Neural crest cell (in vitro differentiated cells): ENCODE measurements around the gene GCNT4. TPM values are rescaled to one million over a fixed set of nuclear protein-coding genes. Genes with fewer than 3 reads are reported as not detected.

Experiments
- DNase-seq: peaks from one replicate; pipeline ENCODE4 v3.0.0; 2021; ENCODE audit warnings: low read depth, mixed read lengths, low spot score
- H3K27ac Mint-ChIP-seq: one replicate; pipeline ENCODE4 v1.8.0; 2021; ENCODE audit warnings: mild to moderate bottlenecking, mixed read lengths; ENCODE audit not compliant: unreplicated experiment
- H3K27me3 Mint-ChIP-seq: 2 replicates; pipeline ENCODE4 v1.8.0; 2021; ENCODE audit warnings: low read depth, mild to moderate bottlenecking, mixed read lengths
- H3K36me3 Mint-ChIP-seq: 2 replicates; pipeline ENCODE4 v1.8.0; 2021; ENCODE audit warnings: low read depth, mild to moderate bottlenecking, mixed read lengths
- H3K4me1 Mint-ChIP-seq: 2 replicates; pipeline ENCODE4 v1.8.0; 2021; ENCODE audit warnings: mixed read lengths
- H3K4me3 Mint-ChIP-seq: one replicate; pipeline ENCODE4 v1.8.0; 2021; ENCODE audit warnings: mild to moderate bottlenecking, mixed read lengths
- H3K9me3 Mint-ChIP-seq: 2 replicates; pipeline ENCODE4 v1.8.0; 2021; ENCODE audit warnings: mixed read lengths
- total RNA-seq: library from RNA; stranded (reverse); gene quantifications from 2 replicates; pipeline ENCODE4 v1.2.1, GENCODE V29; 2021
- TF ChIP-seq, protein P1 (sequence below): fragments of 200-600 bp; sonication (generic); conservative IDR thresholded peaks from 2 replicates; pipeline ENCODE4 v1.5.0; 2021; ENCODE audit warnings: antibody characterized with exemption, mild to moderate bottlenecking

GCNT4 gene
- total RNA-seq, 1 donor from 2014 or later, result 0.56 TPM

DNA sequence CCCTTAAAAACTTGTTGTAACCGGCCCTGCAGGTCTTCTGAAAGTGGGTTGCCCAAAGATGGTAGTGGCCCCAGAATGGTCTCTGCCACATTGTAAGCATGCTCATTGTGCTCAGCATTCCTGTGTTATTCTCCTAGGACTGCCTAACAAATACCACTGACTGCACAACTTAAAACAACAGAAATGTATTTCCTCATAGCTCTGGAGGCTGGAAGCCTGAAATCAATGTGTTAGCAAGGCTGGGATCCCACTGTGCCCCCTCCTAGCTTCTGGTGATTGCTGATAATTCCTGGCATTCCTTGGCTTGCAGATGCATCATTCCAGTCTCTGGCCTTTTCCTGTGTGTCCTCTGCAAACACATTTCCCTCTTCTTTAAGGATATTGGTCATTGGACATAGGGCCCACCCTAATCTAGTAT lies 3.4 kb upstream of the GCNT4 start:
- no peak overlapping the region for H3K27ac Mint-ChIP-seq
- no peak for DNase-seq
- H3K4me3 Mint-ChIP-seq, result peak overlapping the region; percentile 90
- H3K9me3 Mint-ChIP-seq, result no peaks in the 10 kb centered on the region
- peaks cover 25% of the 10 kb centered on the region for H3K4me1 Mint-ChIP-seq
- TF ChIP-seq, protein P1, sequence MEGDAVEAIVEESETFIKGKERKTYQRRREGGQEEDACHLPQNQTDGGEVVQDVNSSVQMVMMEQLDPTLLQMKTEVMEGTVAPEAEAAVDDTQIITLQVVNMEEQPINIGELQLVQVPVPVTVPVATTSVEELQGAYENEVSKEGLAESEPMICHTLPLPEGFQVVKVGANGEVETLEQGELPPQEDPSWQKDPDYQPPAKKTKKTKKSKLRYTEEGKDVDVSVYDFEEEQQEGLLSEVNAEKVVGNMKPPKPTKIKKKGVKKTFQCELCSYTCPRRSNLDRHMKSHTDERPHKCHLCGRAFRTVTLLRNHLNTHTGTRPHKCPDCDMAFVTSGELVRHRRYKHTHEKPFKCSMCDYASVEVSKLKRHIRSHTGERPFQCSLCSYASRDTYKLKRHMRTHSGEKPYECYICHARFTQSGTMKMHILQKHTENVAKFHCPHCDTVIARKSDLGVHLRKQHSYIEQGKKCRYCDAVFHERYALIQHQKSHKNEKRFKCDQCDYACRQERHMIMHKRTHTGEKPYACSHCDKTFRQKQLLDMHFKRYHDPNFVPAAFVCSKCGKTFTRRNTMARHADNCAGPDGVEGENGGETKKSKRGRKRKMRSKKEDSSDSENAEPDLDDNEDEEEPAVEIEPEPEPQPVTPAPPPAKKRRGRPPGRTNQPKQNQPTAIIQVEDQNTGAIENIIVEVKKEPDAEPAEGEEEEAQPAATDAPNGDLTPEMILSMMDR, result no peak
- peaks cover 48% of the 10 kb centered on the region for H3K27me3 Mint-ChIP-seq
- no peaks in the 10 kb centered on the region for H3K36me3 Mint-ChIP-seq

DNA sequence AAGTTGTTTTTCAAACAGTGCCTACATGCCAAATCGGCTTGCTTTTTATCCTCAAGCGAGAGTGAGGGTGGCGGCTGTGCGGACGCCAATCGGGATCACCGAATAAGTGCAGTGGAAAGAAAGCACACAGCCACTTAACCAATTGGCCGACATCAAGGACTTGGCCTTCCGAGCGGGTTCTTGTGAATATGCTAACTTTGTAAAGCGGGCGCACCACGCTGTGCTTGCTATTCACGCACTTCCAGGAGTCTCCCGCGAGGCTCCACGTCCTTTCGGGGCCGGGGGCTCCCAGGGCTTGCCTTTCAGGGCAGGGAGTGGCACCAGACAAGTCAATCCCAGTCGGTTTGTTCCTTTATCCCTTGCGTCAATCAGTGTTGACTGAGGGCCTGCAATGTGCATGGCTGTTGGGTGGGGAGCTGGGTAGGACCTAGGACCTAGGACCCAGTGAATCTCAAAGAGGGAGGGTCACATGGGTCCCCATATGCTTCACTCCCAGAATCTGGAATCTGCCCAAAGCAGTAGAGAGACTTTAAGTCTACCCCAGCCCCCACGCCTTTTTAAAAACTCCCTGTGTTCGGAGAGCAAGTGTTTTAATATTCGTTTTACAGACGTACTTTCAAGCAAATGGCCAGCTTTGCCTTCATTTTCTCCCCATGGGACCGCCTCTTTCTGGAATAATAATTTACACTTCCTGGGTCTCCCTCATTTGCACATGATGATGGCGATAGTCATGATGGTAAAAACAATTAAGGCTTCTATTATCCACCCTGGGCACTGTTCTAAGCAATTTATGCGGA lies 2.0 kb upstream of the GCNT4 start:
- H3K27ac Mint-ChIP-seq, result no peak overlapping the region
- peak; percentile 25 for DNase-seq
- peaks cover 32% of the 10 kb centered on the region for H3K4me1 Mint-ChIP-seq

DNA sequence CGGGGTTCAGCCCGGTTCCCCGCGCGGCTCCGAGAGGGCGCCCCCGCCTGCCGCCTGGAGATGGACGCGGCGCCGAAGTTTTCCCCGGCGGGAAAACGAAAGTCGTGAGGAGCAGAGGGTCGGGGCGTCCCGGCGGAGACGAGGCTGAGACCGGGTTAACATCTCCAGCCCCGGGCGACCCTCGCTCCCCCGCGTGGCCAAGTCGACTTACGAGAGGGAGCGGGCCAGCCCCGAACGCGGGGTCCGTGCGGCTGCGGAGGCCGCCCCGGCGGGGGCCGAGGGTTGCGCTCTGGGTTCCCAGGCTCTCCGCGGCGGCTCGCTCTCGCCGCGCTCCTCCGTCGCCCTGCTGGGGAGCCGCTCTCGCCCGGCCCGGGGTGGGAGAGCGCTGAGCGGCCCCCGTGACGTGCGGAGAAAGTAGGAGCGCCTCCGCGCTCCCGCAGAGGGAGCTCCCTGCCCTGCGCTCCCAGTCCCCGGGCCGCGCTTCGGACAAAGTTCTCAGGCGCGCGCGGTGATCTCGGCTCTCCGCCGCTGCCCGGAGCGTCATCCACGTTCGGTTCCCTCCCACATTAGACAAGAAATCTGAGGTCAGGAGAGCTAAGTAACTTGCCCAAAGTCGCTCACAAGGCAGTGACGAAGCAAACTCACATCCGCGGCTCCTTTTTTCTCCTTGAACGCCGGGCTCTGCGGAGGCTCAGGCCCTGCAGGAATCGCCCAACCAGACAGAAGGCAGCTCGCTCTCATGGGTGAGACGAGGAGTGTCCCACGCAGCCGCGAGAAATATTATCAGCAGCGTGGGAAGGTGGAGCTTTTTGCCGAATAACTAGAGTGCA lies 1.2 kb upstream of the GCNT4 start:
- TF ChIP-seq, protein P1, result peak; percentile 36
- H3K36me3 Mint-ChIP-seq, result no peaks in the 10 kb centered on the region
- peaks cover 45% of the 10 kb centered on the region for H3K27me3 Mint-ChIP-seq
- H3K4me1 Mint-ChIP-seq, result peaks cover 32% of the 10 kb centered on the region
- H3K9me3 Mint-ChIP-seq, result no peaks in the 10 kb centered on the region
- DNase-seq, result peak; percentile 48
- peak overlapping the region; percentile 90 for H3K4me3 Mint-ChIP-seq
- no peak overlapping the region for H3K27ac Mint-ChIP-seq

More for the DNA sequence above, 2.0 kb upstream of the GCNT4 start:
- Mint-ChIP-seq H3K27me3 (peaks cover 50% of the 10 kb centered on the region), H3K9me3 (no peaks in the 10 kb centered on the region), H3K36me3 (no peaks in the 10 kb centered on the region), H3K4me3 (peak overlapping the region; percentile 90)
- TF ChIP-seq, protein P1, result no peak

DNA sequence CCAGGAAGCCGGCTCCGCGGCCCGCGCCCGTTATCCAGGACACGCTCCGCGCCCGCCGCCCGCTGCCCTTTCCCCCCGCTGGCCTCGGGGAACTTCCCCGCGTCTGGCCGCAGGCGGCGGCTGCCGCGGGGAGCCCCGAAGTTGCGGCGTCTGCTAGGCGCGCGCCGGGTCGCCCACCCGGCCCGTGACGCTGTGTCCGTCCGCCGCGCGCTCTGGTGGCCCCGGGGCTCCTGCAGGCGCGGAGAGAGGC lies 621 bp upstream of the GCNT4 start:
- no peaks in the 10 kb centered on the region for H3K9me3 Mint-ChIP-seq
- H3K36me3 Mint-ChIP-seq, result no peaks in the 10 kb centered on the region
- DNase-seq, result no peak
- TF ChIP-seq, protein P1, result no peak
- no peak overlapping the region for H3K4me3 Mint-ChIP-seq
- H3K4me1 Mint-ChIP-seq, result peaks cover 32% of the 10 kb centered on the region
- peaks cover 45% of the 10 kb centered on the region for H3K27me3 Mint-ChIP-seq
- H3K27ac Mint-ChIP-seq, result no peak overlapping the region

DNA sequence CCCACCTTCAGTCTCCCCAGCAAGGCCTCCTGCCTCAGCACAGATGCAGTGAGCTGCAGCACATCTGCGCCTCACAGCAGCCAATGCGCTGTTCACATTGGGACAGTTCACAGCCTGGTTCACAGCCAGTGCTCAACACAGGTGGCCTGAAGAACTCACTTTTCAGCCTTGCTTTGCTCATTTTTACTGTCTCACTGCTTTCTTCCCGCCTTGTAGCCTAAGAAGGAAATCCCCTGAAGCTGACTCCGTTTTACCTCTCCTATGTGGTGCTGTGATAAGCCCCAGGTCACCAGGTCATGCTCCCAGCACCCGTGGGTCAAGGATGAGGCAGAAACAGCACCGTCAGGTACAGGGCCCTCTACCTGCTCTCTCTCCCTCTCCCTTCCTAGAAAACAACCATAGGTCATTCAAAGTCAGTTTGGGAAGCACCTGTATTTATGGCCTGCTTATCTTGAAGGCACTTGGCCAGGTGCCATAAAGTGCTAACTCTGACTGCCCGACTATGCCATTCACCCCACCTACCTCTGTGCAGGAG lies 1.1 kb downstream of the GCNT4 start:
- H3K27ac Mint-ChIP-seq, result no peak overlapping the region
- no peaks in the 10 kb centered on the region for H3K9me3 Mint-ChIP-seq
- peak overlapping the region; percentile 88 for H3K4me3 Mint-ChIP-seq
- peaks cover 45% of the 10 kb centered on the region for H3K27me3 Mint-ChIP-seq
- TF ChIP-seq, protein P1, result no peak
- no peak for DNase-seq
- H3K36me3 Mint-ChIP-seq, result no peaks in the 10 kb centered on the region
- H3K4me1 Mint-ChIP-seq, result peaks cover 32% of the 10 kb centered on the region
